Stomach smooth muscle (tissue), 2 donors: Measurements from ENCODE around the gene DCBLD1.
"Not testable (repeated sequence)": the region's sequence is repeated elsewhere in the genome, so short reads cannot be mapped to it uniquely, and the experiment has no call there.

Experiments
- H3K27ac ChIP-seq: one replicate; pipeline ENCODE4 v1.7.0; 2013; ENCODE audit warnings: mild to moderate bottlenecking, low read length, inconsistent platforms
- H3K27me3 ChIP-seq, 2 donors: one replicate each; pipeline ENCODE4 v1.7.0; 2013; ENCODE audit warnings: low read length in 2 of 2; ENCODE audit not compliant: insufficient read depth in 2 of 2, control insufficient read depth in 1 of 2
- H3K36me3 ChIP-seq, 2 donors: one replicate each; pipeline ENCODE4 v1.7.0; 2013; ENCODE audit warnings: low read length in 2 of 2; ENCODE audit not compliant: control insufficient read depth in 2 of 2, insufficient read depth in 2 of 2
- H3K4me1 ChIP-seq: one replicate; pipeline ENCODE4 v1.7.0; 2013; ENCODE audit warnings: low read length; ENCODE audit not compliant: control insufficient read depth, insufficient read depth
- H3K4me3 ChIP-seq, 2 donors: one replicate each; pipeline ENCODE4 v1.7.0; 2013; ENCODE audit warnings: low read length in 2 of 2
- H3K9ac ChIP-seq, 2 donors: one replicate each; pipeline ENCODE4 v1.7.0; 2013; ENCODE audit warnings: low read length in 2 of 2, mild to moderate bottlenecking in 1 of 2
- H3K9me3 ChIP-seq, 2 donors: one replicate each; pipeline ENCODE4 v1.7.0; 2013; ENCODE audit warnings: low read length in 2 of 2; ENCODE audit not compliant: control insufficient read depth in 2 of 2
- donor health status: healthy.
- donor health status: Pancreatic carcinoma.

The DCBLD1 gene

GRCh38 chr6:117456250-117456649 is 26.2 kb upstream of the DCBLD1 start:
- H3K4me3 ChIP-seq = no peak overlapping the region
- no peak overlapping the region for H3K27ac ChIP-seq
- H3K36me3 ChIP-seq = no peaks in the 10 kb centered on the region
- no peak overlapping the region for H3K9ac ChIP-seq
- no peaks in the 10 kb centered on the region for H3K4me1 ChIP-seq
- peaks cover 0 to 2% of the 10 kb centered on the region in 2 donors for H3K27me3 ChIP-seq
- no peaks in the 10 kb centered on the region for H3K9me3 ChIP-seq

- Histone ChIP-seq H3K9ac (no peak overlapping the region), H3K4me3 (no peak overlapping the region), H3K36me3 (no peaks in the 10 kb centered on the region), H3K27me3 (peaks cover 0 to 2% of the 10 kb centered on the region in 2 donors), H3K4me1 (no peaks in the 10 kb centered on the region), H3K27ac (no peak overlapping the region), H3K9me3 (no peaks in the 10 kb centered on the region)
Measured at GRCh38 chr6:117456998-117457397, 25.5 kb upstream of the DCBLD1 start.

GRCh38 chr6:117459204-117459944 is 23.1 kb upstream of the DCBLD1 start:
- Histone ChIP-seq H3K36me3 (no peaks in the 10 kb centered on the region), H3K9ac (no peak overlapping the region), H3K27me3 (no peaks in the 10 kb centered on the region), H3K27ac (no peak overlapping the region), H3K4me3 (no peak overlapping the region), H3K4me1 (no peaks in the 10 kb centered on the region), H3K9me3 (no peaks in the 10 kb centered on the region)

- Histone ChIP-seq H3K27me3 (no peaks in the 10 kb centered on the region), H3K9ac (no peak overlapping the region), H3K9me3 (no peaks in the 10 kb centered on the region), H3K4me1 (no peaks in the 10 kb centered on the region), H3K36me3 (no peaks in the 10 kb centered on the region), H3K4me3 (no peak overlapping the region), H3K27ac (no peak overlapping the region)
Measured at GRCh38 chr6:117463762-117464665, 18.5 kb upstream of the DCBLD1 start.

- Histone ChIP-seq H3K9me3 (no peaks in the 10 kb centered on the region), H3K27me3 (no peaks in the 10 kb centered on the region), H3K4me1 (no peaks in the 10 kb centered on the region), H3K36me3 (no peaks in the 10 kb centered on the region), H3K27ac (no peak overlapping the region), H3K4me3 (no peak overlapping the region), H3K9ac (no peak overlapping the region)
Measured at GRCh38 chr6:117464700-117465099, 17.8 kb upstream of the DCBLD1 start.

GRCh38 chr6:117465691-117466090 is 16.8 kb upstream of the DCBLD1 start:
- no peak overlapping the region for H3K27ac ChIP-seq
- no peak overlapping the region for H3K4me3 ChIP-seq
- no peak overlapping the region for H3K9ac ChIP-seq
- no peaks in the 10 kb centered on the region for H3K4me1 ChIP-seq
- H3K36me3 ChIP-seq = no peaks in the 10 kb centered on the region
- no peaks in the 10 kb centered on the region for H3K27me3 ChIP-seq
- no peaks in the 10 kb centered on the region for H3K9me3 ChIP-seq

GRCh38 chr6:117467876-117468275 is 14.6 kb upstream of the DCBLD1 start:
- Histone ChIP-seq H3K27ac (no peak overlapping the region), H3K36me3 (no peaks in the 10 kb centered on the region), H3K9me3 (no peaks in the 10 kb centered on the region), H3K27me3 (no peaks in the 10 kb centered on the region), H3K4me3 (no peak overlapping the region), H3K4me1 (no peaks in the 10 kb centered on the region), H3K9ac (no peak overlapping the region)

GRCh38 chr6:117468527-117468926 is 13.9 kb upstream of the DCBLD1 start:
- not testable (repeated sequence) for H3K4me1 ChIP-seq, H3K4me3 ChIP-seq, H3K9me3 ChIP-seq, H3K36me3 ChIP-seq, H3K27ac ChIP-seq, H3K9ac ChIP-seq, H3K27me3 ChIP-seq

- H3K36me3 ChIP-seq = no peaks in the 10 kb centered on the region
- no peaks in the 10 kb centered on the region for H3K27me3 ChIP-seq
- H3K4me1 ChIP-seq = no peaks in the 10 kb centered on the region
- H3K9ac ChIP-seq = no peak overlapping the region
- no peak overlapping the region for H3K27ac ChIP-seq
- H3K4me3 ChIP-seq = no peak overlapping the region
- no peaks in the 10 kb centered on the region for H3K9me3 ChIP-seq
Measured at GRCh38 chr6:117469356-117469755, 13.1 kb upstream of the DCBLD1 start.

- H3K27me3 ChIP-seq = no peaks in the 10 kb centered on the region
- no peak overlapping the region for H3K4me3 ChIP-seq
- H3K9me3 ChIP-seq = no peaks in the 10 kb centered on the region
- H3K9ac ChIP-seq = no peak overlapping the region
- no peaks in the 10 kb centered on the region for H3K36me3 ChIP-seq
- no peak overlapping the region for H3K27ac ChIP-seq
- H3K4me1 ChIP-seq = no peaks in the 10 kb centered on the region
Measured at GRCh38 chr6:117469791-117470190, 12.7 kb upstream of the DCBLD1 start.

GRCh38 chr6:117472667-117473066 is 9.8 kb upstream of the DCBLD1 start:
- H3K27ac ChIP-seq = no peak overlapping the region
- H3K9me3 ChIP-seq = no peaks in the 10 kb centered on the region
- no peaks in the 10 kb centered on the region for H3K27me3 ChIP-seq
- H3K4me3 ChIP-seq = no peak overlapping the region
- H3K36me3 ChIP-seq = no peaks in the 10 kb centered on the region
- H3K9ac ChIP-seq = no peak overlapping the region
- no peaks in the 10 kb centered on the region for H3K4me1 ChIP-seq
